Lower leg skin (tissue), 3 donors: ENCODE measurements around the gene RSPRY1.

Experiments
- CTCF ChIP-seq, 3 donors: fragments of 450-650 bp; IDR thresholded peaks; one replicate each; pipeline ENCODE4 v1.5.1; 2016; ENCODE audit warnings: antibody characterized with exemption in 3 of 3, mild to moderate bottlenecking in 3 of 3, moderate library complexity in 2 of 3
- POLR2A ChIP-seq, 2 donors: fragments of 450-650 bp; IDR thresholded peaks; one replicate each; pipeline ENCODE4 v1.6.1; 2016 to 2017; ENCODE audit warnings: antibody characterized with exemption in 2 of 2, mild to moderate bottlenecking in 1 of 2, moderate library complexity in 1 of 2

DNA sequence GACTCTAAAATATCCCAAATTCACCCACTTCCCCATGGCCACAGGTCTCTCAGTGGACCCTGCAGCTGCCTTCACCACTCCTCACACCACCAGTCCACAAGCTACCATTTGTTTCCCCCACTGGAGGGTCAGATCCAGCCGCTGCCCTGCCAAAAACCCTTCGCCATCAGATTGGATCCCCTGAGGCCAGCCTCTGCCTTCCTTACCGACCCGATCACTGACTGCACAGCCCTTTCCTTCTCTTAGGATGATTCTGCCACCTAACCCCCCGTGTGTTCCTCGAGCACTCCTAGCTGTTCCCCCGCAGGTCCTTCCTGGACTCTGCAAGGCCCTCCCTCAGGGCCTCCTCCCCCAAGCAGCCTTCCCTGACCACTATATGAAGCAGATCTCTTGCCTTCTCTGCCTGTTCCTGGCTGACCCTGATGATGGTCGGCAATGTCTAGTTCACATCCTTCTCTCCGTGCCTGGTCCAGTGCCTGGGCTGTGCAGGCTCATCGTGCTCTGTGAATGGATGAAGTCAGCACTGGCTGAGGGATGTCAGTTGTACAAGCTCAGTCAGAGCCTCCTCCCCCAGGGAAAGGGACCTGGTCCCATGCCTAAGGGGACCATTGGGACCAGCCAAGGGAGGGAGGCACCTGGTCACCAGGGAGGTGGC, 47.7 kb upstream of the RSPRY1 start:
- TF ChIP-seq CTCF (IDR thresholded peaks at IDR 0.05) (no peak), POLR2A (IDR thresholded peaks at IDR 0.05) (no peak)
